HK-2 (cell line): Measurements from ENCODE around the gene MAP3K20.
"Not testable (repeated sequence)": the region's sequence is repeated elsewhere in the genome, so short reads cannot be mapped to it uniquely, and the experiment has no call there.

Experiments
- DNase-seq: peaks from one replicate; pipeline ENCODE4 v3.0.0-alpha.2; 2018; ENCODE audit not compliant: unreplicated experiment

The MAP3K20 gene

DNA sequence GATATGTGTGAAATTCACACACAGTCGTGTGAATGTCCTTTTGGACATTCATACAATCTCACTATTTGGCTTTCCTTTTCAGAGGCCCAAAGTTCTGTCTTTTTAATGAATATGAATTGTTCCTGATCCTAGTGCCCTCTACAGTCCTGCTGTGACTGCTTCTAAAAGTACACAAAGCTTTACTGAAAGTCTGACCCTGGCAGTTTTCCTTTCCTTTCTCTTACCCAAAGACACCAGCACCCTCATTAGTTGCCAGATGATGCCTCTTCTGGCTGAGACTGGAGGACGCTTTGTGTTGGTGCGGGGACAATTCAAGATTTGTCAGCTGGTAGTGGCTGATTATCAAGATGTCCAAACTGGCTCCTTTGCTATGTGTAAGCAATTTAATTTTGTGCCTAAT, 197.2 kb downstream of the MAP3K20 start:
- no peak for DNase-seq

DNA sequence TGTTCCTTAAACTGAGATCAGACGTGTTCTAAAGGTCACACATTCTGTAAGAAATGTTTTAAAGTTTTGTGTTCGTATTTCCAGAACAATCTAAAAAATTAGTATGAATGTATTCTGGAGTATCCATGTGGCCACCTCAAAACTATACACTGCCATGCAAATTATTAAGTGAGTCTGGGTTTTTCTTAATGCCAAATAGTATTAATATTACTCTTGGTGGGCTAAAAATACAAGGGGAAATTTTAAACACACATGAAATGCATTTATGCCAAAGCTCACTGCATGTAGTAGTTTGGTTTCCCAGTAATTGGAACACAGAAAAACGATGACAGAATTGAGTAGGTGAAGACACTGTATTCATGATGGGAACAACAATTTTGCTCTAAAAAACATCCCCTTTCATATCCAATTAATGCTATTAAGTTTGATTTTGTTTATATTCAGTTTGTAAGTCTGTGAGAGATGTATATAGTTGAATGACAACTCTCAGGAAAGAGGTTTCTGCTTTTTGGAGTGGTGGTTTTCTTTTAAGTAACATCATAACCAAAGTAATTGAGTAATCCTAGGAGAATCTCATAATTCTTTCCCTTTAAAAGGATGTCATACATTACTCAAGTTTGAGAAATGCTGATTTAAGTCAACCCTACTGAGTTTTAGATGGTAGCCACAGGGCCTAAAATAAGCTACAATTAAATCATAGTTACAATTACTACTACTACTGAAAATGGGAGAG, 203.3 kb downstream of the MAP3K20 start:
- DNase-seq, result no peak

DNA sequence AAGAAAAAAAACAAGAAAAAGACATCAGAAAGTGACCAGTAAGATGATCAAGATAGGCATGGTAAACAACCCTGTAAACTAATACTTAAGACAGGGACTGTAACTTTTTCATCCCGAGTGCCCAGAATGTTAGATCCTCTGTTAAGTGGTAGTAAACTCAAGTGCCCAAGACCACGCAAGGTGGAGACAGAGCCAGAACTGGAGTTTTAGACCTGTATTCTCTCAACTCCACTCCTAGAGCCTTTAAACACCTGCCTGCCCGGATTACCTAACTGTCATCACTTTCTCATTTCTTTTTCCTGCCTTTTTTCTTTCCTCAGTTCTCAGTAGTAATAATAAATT, 203.9 kb downstream of the MAP3K20 start:
- DNase-seq, result no peak

- no peak for DNase-seq
Measured at GRCh38 chr2:173280853-173281252, 205.2 kb downstream of the MAP3K20 start.

- DNase-seq, result not testable (repeated sequence)
Measured at GRCh38 chr2:173281898-173282297, 206.3 kb downstream of the MAP3K20 start.

GRCh38 chr2:173282795-173283545, 207.3 kb downstream of the MAP3K20 start:
- DNase-seq, result no peak

- no peak for DNase-seq
Measured at GRCh38 chr2:173286153-173286809, 210.6 kb downstream of the MAP3K20 start.

DNA sequence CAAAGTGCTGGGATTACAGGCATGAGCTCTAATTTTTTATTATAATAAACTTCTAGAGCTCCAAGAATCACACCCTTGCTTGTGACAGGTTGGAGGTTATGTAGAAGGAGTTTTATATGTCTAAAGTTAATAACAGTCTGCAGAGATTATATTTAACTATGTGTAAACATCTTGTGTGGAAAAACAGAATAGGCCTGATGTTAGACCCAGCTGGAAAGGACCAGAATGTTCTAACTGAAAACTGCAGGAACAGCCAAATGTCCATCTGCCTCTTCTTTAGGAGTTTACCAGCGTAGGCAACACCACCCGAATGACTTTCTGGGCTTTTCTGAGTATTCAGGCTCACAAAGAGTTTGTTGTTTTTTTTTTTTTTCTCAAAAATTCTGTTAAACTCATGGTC, 211.9 kb downstream of the MAP3K20 start:
- no peak for DNase-seq

DNA sequence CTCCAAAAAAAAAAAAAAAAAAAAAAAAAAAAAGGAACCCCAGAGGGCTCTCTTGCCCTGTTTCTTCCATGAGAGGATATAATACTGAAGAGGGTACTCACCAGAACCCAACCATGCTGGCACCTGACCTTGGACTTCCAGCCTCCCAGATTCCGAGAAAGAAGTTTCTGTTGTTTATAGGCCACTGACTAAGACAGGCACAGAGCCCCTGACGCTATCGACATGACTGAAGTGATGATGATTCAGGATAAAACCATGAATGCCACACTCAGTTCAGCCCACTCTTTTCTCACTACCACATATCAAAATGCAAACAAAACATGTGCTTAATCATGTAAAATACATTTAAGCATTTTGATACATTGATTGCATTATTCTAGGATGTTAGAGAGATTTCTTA, 212.9 kb downstream of the MAP3K20 start:
- peak; percentile 16 for DNase-seq

DNA sequence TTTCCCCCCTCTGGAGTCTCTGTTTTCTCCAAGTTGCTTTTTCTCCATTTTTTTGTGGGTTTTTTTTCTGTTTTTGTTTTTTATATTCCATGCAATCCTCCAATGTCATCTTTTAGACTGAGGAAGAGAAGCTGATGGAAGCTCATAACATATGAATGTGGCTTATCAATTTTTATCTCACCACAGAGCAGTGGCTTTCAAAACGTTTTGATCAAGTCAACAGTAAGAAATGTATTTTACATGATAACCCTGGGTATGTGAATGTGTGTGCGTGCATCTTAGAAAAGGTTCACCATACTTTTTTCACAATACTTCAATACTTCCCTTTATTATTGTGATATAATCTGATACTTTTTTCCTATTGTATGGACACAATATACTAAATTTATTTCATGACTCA, 214.4 kb downstream of the MAP3K20 start:
- DNase-seq, result no peak

DNA sequence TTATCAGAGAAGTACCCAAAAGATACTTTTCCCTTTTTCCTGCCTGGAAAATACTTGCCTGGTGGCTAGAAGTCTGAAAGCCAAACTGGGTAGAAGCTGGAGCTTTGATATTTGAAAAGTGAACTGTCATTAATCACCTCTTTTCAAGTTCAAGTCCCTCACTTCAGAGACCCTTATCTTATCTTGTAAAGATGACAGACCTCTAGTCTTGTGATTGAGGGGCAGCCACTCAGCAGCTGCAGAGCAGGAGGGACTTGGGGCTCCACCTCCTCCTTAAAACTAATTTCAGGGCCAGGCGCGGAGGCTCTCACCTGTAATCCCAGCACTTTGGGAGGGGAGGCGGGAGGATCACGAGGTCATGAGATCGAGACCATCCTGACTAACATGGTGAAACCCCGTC, 214.9 kb downstream of the MAP3K20 start:
- no peak for DNase-seq

DNA sequence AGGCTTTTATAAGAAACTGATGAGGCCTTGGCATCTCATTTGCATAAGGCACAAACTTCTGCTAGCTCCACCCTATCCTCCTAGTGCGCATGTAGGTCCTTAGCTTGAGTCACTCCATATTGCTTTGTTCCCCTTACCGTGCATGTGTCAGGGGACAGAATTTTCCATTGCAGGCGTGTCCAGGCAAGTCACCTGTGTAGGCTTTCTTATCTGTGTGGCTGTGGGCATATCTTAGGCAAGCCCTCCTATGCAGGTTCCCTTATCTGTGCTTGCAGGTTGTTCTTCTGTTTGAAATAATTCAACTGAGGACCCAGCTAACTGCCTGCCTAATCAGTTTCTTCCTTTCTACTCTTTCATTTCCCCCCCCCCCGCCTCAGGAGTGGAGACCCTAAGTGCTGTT, 215.8 kb downstream of the MAP3K20 start:
- DNase-seq, result no peak

DNA sequence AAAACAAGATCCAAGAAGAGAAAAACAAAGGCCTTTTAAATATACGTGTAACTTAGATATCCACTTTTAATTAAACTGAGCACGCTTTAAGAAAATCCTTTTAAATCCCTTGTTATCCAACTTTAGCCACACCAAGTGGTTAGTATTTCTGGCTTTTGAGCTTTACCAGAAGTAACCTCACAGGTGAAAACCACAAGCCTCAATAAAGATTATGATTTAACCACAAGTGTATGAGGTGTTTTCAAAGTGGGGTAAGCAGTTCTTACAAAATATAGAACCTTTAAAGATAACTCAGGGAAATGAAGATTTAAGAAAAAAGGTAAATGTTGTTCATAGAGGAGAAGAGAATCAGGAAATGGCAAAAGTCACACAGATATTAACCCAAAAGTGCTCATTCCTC, 220.6 kb downstream of the MAP3K20 start:
- no peak for DNase-seq

DNA sequence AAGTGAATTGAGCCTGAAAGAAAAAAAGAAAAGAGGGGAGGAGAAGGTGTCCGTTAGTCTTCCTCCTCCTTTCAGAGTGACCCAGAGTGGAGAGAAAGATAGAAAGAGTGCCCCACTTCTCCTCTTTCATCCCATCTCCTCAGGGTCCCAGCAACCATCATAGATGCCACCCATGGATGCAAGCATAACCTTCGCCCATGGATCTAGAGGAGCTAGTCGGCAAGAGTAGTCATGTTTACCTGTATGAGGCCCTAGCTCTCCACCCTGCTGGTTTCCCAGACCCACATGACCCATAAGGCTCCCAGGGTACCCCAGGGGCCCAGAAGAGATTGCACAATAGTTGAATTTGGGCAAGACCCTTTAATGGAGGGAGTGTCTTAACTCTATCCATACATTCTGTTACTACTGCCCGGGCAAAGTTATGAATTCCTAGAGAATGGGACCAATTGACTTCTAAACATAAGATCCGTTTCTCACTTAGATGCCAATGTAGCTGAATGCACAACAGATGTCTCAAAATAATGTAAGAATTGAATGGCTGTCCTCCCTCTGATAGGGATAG, 223.0 kb downstream of the MAP3K20 start:
- DNase-seq, result no peak

- no peak for DNase-seq
Measured at GRCh38 chr2:173299764-173300163, 224.1 kb downstream of the MAP3K20 start.

DNA sequence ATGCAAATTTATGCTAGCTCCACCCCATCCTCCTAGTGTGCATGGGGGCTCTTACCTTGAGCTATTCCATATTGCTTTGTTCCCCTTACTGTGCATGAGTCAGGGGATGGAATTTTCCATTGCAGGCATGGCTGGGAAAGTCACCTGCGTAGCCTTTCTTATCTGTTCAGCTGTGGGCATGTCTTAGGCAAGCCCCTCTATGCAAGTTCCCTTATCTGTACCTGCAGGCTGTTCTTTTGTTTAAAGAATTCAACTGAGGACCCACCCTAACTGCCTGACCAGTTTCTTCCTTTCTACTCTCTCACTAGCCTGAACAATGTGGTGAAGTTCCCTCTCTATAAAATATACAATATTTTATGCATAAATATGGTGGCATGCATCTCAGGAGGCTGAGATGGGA, 224.8 kb downstream of the MAP3K20 start:
- DNase-seq, result no peak

DNA sequence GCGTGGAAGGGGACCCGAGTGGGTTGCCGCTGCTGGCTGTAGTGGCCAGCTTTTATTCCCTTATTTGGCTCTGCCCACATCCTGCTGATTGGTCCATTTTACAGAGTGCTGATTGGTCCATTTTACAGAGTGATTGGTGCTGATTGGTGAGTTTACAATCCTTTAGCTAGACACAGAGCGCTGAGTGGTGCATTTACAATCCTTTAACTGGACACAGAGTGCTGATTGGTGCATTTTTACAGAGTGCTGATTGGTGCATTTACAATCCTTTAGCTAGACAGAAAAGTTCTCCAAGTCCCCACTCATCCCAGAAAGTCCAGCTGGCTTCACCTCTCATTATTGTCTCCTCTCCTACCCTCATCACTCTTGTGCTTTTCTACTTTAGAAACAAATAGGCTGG, 225.9 kb downstream of the MAP3K20 start:
- not testable (repeated sequence) for DNase-seq

DNA sequence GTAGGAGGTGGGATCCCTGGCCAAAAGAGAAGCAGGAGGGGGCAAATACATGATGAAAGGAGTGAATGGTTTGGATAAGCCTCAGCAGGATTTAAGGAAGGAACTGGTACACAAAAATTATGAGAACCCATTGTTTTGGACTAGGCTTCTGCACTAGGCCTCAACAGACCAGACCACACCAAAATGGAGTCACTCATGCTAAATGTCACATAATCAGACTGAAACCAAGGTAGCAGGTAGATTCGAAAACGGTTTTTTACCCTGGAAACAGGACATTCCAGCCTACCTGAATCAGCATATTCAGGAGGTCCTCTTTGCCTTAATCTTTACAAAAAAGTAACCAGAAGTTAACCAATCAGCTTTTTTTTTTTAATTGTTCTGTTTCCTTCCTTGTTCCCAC, 229.7 kb downstream of the MAP3K20 start:
- no peak for DNase-seq

DNA sequence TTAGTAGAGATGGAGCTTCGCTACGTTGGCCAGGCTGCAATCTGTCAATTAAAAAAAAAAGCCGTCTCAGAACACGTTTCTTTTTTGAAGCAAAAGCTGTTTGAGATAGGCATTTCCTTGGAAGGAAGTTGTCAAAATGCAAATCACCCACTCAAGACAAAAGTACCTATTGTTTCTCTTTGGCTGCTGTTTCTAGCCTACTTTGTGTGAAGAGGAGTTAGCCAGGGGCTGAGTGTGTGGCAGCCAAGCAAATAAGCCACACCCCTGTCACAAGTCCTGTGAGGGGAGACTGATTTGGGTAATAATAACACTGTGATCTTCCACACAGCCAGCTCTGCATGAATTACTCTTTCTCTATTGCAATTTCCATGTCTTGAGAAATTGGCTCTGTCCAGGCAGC, 231.6 kb downstream of the MAP3K20 start:
- DNase-seq, result no peak

GRCh38 chr2:173309370-173309769, 233.7 kb downstream of the MAP3K20 start:
- not testable (repeated sequence) for DNase-seq

DNA sequence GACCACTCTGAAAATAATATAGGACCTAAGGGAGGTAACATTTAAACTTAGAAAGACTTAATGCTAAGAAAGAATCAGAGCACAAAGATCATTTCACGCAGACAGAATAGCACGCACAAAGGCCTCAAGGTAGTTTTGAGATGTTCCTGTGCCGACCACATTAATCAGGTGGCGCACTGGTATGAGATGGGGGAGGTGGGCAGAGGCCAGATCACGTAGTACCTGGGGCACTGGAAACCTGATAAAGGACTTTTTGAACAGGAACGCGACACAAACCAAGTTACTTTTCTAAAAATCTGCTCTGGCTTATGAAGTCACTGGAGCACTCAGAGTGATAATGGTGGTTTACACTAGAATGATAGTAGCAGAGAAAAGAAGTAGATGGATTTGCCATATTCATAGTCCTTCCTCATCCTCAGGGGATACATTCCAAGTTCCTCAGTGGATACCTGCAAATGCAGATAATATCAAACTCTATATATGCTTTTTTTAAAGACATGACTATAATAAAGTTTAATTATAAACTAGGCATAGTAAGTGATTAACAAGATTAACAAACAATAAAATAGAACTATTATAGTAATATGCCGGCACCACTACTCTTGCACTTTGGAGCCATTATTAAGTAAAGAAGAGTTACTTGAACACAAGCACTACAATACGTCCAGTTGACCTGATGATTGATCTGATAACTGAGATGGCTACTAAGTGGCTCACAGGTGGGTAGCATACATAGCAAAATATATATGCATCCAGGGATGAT, 236.4 kb downstream of the MAP3K20 start:
- DNase-seq, result no peak
